Hepatocyte (in vitro differentiated cells): ENCODE measurements around the gene TEN1. TPM values are rescaled to one million over a fixed set of nuclear protein-coding genes. Genes with fewer than 3 reads are reported as not detected.

Source experiments
- DNase-seq: peaks from one replicate; pipeline ENCODE4 v3.0.0-alpha.2; 2016; ENCODE audit warnings: low spot score
- H2AFZ ChIP-seq: fragments of 200-600 bp; sonication (generic); 2 replicates; pipeline ENCODE4 v1.6.0; 2016; ENCODE audit warnings: antibody characterized with exemption, mild to moderate bottlenecking
- H3K27ac ChIP-seq: fragments of 200-600 bp; sonication (generic); 2 replicates; pipeline ENCODE4 v1.5.1; 2016; ENCODE audit warnings: mild to moderate bottlenecking
- H3K27me3 ChIP-seq: fragments of 200-600 bp; sonication (generic); 2 replicates; pipeline ENCODE4 v1.6.1; 2016
- H3K36me3 ChIP-seq: fragments of 200-600 bp; sonication (generic); replicated peaks from 2 replicates; pipeline ENCODE4 v1.5.1; 2016; ENCODE audit warnings: low read depth; ENCODE audit not compliant: insufficient read depth
- H3K4me1 ChIP-seq: fragments of 200-600 bp; sonication (generic); 2 replicates; pipeline ENCODE4 v1.5.1; 2016; ENCODE audit warnings: mild to moderate bottlenecking, moderate library complexity; ENCODE audit not compliant: insufficient read depth
- H3K4me2 ChIP-seq: fragments of 200-600 bp; sonication (generic); 2 replicates; pipeline ENCODE4 v1.6.0; 2016
- H3K4me3 ChIP-seq: fragments of 200-600 bp; sonication (generic); 2 replicates; pipeline ENCODE4 v1.5.1; 2016; ENCODE audit warnings: mild to moderate bottlenecking
- H3K79me2 ChIP-seq: fragments of 200-600 bp; sonication (generic); 2 replicates; pipeline ENCODE4 v1.6.0; 2017; ENCODE audit warnings: mild to moderate bottlenecking
- H3K9me2 ChIP-seq: fragments of 200-600 bp; sonication (generic); replicated peaks from 2 replicates; pipeline ENCODE4 v1.6.0; 2017; ENCODE audit warnings: mild to moderate bottlenecking; ENCODE audit not compliant: insufficient read depth
- H3K9me3 ChIP-seq: fragments of 200-600 bp; sonication (generic); 2 replicates; pipeline ENCODE4 v1.5.1; 2016; ENCODE audit warnings: low read depth, mild to moderate bottlenecking
- H4K20me1 ChIP-seq: fragments of 200-600 bp; sonication (generic); 2 replicates; pipeline ENCODE4 v1.6.0; 2016; ENCODE audit warnings: mild to moderate bottlenecking; ENCODE audit not compliant: insufficient read depth, poor library complexity, severe bottlenecking
- EZH2 ChIP-seq: fragments of 200-600 bp; sonication (generic); IDR thresholded peaks from 2 replicates; pipeline ENCODE4 v1.6.1; 2016; ENCODE audit warnings: antibody characterized with exemption, mild to moderate bottlenecking, borderline replicate concordance
- EZH2phosphoT487 ChIP-seq: fragments of 200-600 bp; sonication (generic); IDR thresholded peaks from one replicate; pipeline ENCODE4 v1.6.1; 2018; ENCODE audit warnings: antibody characterized with exemption, mild to moderate bottlenecking, low read depth, moderate library complexity; ENCODE audit not compliant: unreplicated experiment, severe bottlenecking
- WGBS: methylation state at CpG from one replicate; pipeline ENCODE4 v1.1.6; 2016; ENCODE audit warnings: low lambda C conversion rate; ENCODE audit errors: missing lambda C conversion rate; 5-methylcytosine and 5-hydroxymethylcytosine counted together
- polyA plus RNA-seq: library from polyadenylated mRNA; unstranded; fragments of >200 nt; fragmentation: Nextera tagmentation; extraction: Ambion mirVana; gene quantifications from 2 replicates; pipeline ENCODE4 v1.2.1, GENCODE V29; 2016
- total RNA-seq: library from RNA; depleted of rRNA; stranded (reverse); fragments of >200 nt; gene quantifications from 2 replicates; pipeline ENCODE4 v1.2.3, GENCODE V29; 2014
- TF ChIP-seq, protein P1 (sequence below): fragments of 200-600 bp; sonication (generic); IDR thresholded peaks from 2 replicates; pipeline ENCODE4 v1.5.1; 2016; ENCODE audit warnings: antibody characterized with exemption, mild to moderate bottlenecking; ENCODE audit not compliant: poor library complexity

Gene TEN1
- total and polyA plus RNA-seq, 2 experiments from 2014 or later, result 13.3 to 29.9 TPM

DNA sequence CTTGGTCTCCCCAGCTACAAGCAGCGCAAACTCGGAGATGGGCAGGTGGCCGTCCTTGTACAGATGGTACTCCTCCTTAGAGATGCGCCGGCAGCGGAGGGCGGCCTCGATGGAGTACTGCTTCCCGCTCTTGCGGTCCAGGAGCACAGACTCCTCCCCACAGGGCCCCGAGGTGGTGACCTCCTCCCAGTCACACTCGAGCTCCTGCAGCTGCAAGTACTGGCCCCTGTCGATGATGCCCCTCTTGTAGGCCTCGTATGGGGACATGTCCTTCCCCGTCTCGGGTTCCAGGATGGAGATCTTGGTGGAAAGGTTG, 28.8 kb downstream of the TEN1 start:
- no peaks in the 10 kb centered on the region for H3K9me3 ChIP-seq
- TF ChIP-seq EZH2 (no peak), EZH2phosphoT487 (no peak)
- TF ChIP-seq, protein P1, sequence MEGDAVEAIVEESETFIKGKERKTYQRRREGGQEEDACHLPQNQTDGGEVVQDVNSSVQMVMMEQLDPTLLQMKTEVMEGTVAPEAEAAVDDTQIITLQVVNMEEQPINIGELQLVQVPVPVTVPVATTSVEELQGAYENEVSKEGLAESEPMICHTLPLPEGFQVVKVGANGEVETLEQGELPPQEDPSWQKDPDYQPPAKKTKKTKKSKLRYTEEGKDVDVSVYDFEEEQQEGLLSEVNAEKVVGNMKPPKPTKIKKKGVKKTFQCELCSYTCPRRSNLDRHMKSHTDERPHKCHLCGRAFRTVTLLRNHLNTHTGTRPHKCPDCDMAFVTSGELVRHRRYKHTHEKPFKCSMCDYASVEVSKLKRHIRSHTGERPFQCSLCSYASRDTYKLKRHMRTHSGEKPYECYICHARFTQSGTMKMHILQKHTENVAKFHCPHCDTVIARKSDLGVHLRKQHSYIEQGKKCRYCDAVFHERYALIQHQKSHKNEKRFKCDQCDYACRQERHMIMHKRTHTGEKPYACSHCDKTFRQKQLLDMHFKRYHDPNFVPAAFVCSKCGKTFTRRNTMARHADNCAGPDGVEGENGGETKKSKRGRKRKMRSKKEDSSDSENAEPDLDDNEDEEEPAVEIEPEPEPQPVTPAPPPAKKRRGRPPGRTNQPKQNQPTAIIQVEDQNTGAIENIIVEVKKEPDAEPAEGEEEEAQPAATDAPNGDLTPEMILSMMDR, result no peak
- no peak overlapping the region for H3K4me2 ChIP-seq
- no peaks in the 10 kb centered on the region for H3K27me3 ChIP-seq
- no peak for DNase-seq
- H3K36me3 ChIP-seq, result no peaks in the 10 kb centered on the region
- no peaks in the 10 kb centered on the region for H4K20me1 ChIP-seq
- H3K4me3 ChIP-seq, result no peak overlapping the region
- peaks cover 9% of the 10 kb centered on the region for H3K4me1 ChIP-seq
- WGBS, result 88% methylated on average over 15 of the region's 16 CpGs
- no peaks in the 10 kb centered on the region for H3K9me2 ChIP-seq
- H3K27ac ChIP-seq, result no peak overlapping the region
- no peak overlapping the region for H2AFZ ChIP-seq
- no peaks in the 10 kb centered on the region for H3K79me2 ChIP-seq

DNA sequence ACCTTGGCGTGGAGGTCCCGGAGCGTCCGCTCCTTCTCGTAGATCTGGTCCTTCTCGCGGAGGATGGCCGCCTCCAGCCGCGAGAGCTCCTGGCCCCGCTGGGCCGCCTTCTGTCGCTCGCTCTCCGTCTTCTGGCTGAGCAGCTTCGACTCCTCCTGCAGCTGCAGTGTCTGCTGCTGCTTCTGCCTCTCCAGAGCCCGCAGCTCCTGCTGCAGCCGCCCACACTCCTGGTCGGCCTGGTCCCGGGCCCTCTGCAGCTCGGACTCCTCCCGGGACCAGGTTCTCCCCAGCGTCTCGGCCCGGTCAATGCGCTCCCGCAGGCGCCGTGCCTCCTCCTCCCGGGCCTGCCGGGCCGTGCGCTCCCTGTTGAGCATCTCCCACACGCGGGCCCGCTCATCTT, 29.2 kb downstream of the TEN1 start:
- no peak overlapping the region for H2AFZ ChIP-seq
- TF ChIP-seq EZH2, result no peak
- TF ChIP-seq EZH2phosphoT487, result no peak
- TF ChIP-seq, protein P1, result no peak
- no peaks in the 10 kb centered on the region for H3K27me3 ChIP-seq
- no peaks in the 10 kb centered on the region for H3K9me3 ChIP-seq
- no peaks in the 10 kb centered on the region for H3K36me3 ChIP-seq
- no peaks in the 10 kb centered on the region for H3K9me2 ChIP-seq
- WGBS, result 95% methylated on average over 36 of the region's 36 CpGs
- H3K4me3 ChIP-seq, result no peak overlapping the region
- H3K4me1 ChIP-seq, result peaks cover 8% of the 10 kb centered on the region
- no peak overlapping the region for H3K27ac ChIP-seq
- no peaks in the 10 kb centered on the region for H4K20me1 ChIP-seq
- H3K4me2 ChIP-seq, result no peak overlapping the region
- H3K79me2 ChIP-seq, result no peaks in the 10 kb centered on the region
- DNase-seq, result no peak

DNA sequence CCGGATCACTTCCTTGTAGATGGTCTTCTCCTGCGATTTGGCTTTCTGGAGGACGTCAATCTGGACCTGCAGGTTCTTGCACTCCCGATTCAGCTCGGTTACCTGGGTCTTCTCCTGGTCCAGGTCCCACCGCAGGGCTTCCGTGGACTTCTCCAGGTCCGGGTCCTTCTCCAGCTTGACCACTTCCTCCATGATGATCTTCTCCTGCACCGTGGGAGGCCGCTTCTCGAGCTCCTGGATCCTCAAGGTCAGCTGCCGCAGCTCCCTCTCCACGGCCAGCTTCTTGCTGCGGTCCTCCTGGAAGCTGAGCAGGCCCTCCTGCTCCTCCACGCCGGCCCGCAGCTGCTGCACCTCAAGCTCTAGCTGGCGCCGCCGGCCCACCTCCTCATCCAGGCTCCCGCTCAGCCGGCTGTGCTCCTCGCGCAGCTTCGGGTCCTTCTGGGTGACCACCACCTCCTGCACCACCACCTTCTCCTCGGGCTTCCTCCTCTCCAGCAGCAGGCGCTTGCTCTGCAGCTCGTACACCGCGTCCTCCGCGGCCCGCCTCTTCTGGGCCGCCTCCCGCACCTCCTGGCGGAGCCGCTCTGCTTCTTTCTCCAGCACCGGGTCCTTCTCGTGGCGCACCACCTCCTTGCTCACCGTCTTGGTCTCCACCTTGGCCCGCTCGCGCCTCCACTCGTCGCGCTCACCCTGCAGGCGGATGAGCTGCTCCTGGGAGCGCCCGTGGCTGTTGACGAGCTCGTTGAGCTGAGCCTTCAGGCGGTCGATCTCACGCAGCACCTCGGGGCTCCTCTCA, 29.8 kb downstream of the TEN1 start:
- 96% methylated on average over 52 of the region's 56 CpGs for WGBS
- no peak overlapping the region for H3K27ac ChIP-seq
- H3K27me3 ChIP-seq, result no peaks in the 10 kb centered on the region
- no peaks in the 10 kb centered on the region for H3K79me2 ChIP-seq
- H3K4me2 ChIP-seq, result no peak overlapping the region
- H2AFZ ChIP-seq, result no peak overlapping the region
- no peaks in the 10 kb centered on the region for H4K20me1 ChIP-seq
- no peak for DNase-seq
- peaks cover 6% of the 10 kb centered on the region for H3K4me1 ChIP-seq
- H3K36me3 ChIP-seq, result no peaks in the 10 kb centered on the region
- no peaks in the 10 kb centered on the region for H3K9me2 ChIP-seq
- H3K4me3 ChIP-seq, result no peak overlapping the region
- H3K9me3 ChIP-seq, result no peaks in the 10 kb centered on the region
- no peak for TF ChIP-seq EZH2
- TF ChIP-seq, protein P1, result no peak
- no peak for TF ChIP-seq EZH2phosphoT487
